ENCODE data around the gene EIF4A3.

- TF ChIP-seq CTCF (IDR thresholded peaks at IDR 0.05; ENCODE audit: low read depth, low read length, missing input control) (no peak), MAX (IDR thresholded peaks at IDR 0.05) (no peak), REST (IDR thresholded peaks at IDR 0.05) (no peak), GABPA (IDR thresholded peaks at IDR 0.05 in 1 of 2, conservative IDR thresholded peaks at IDR 0.05 in 1 of 2) (no peak), JUND (IDR thresholded peaks at IDR 0.05) (no peak), EGR1 (IDR thresholded peaks at IDR 0.05; ENCODE audit: low read depth in 2 of 2) (no peak), TAF1 (conservative IDR thresholded peaks at IDR 0.05) (no peak), RXRA (IDR thresholded peaks at IDR 0.05) (no peak), HNF4G (IDR thresholded peaks at IDR 0.05) (no peak), ATF3 (IDR thresholded peaks at IDR 0.05) (no peak), RAD21 (IDR thresholded peaks at IDR 0.05) (no peak), SP1 (IDR thresholded peaks at IDR 0.05) (no peak), ZBTB33 (IDR thresholded peaks at IDR 0.05) (no peak)
Observed at GRCh38 chr17:80086616-80087015, 60.3 kb downstream of the EIF4A3 start.

Data from liver (tissue), 3 donors.